H1 (cell line): Measurements from ENCODE around the gene TM9SF2. TPM values are rescaled to one million over a fixed set of nuclear protein-coding genes. Genes with fewer than 3 reads are reported as not detected.

Experiments used
- CTCF ChIA-PET: fragments of 300-600 bp; sonication (Branson Sonifier 250); formaldehyde crosslinking; loops from one replicate; lab custom pipeline; 2021; ENCODE audit not compliant: partially characterized antibody; lab: Charles Lee
- POLR2A ChIA-PET: fragments of 300-600 bp; sonication (Branson Sonifier 250); formaldehyde crosslinking; loops from one replicate; lab custom pipeline; 2021; ENCODE audit warnings: inconsistent platforms; ENCODE audit not compliant: partially characterized antibody; lab: Charles Lee
- DNase-seq, 2 experiments: peaks; one replicate each; pipeline versions ENCODE4 v3.0.0 to v3.0.0-alpha.2; 2010 to 2022; ENCODE audit warnings: low spot score in 2 of 2, low read depth in 1 of 2, mixed read lengths in 1 of 2
- FAIRE-seq: peaks from 2 replicates; lab custom pipeline; 2011; peaks lifted over from hg19 to GRCh38; lab: Jason Lieb, UNC
- H2AFZ ChIP-seq: 2 replicates; pipeline ENCODE4 v1.8.1; 2012; ENCODE audit warnings: low read length, inconsistent platforms
- H2AK5ac ChIP-seq: 2 replicates; pipeline ENCODE4 v1.6.1; 2013; ENCODE audit warnings: low read depth, low read length
- H2BK120ac ChIP-seq: replicated peaks from 2 replicates; pipeline ENCODE3; 2013; ENCODE audit warnings: low read depth, low read length, inconsistent platforms
- H2BK12ac ChIP-seq: 2 replicates; pipeline ENCODE4 v1.6.1; 2013; ENCODE audit warnings: low read depth, low read length
- H2BK15ac ChIP-seq: 2 replicates; pipeline ENCODE4 v1.6.1; 2013; ENCODE audit warnings: low read length
- H2BK20ac ChIP-seq: 2 replicates; pipeline ENCODE4 v1.6.1; 2013; ENCODE audit warnings: low read length
- H2BK5ac ChIP-seq: 2 replicates; pipeline ENCODE4 v1.6.1; 2013; ENCODE audit warnings: low read depth, low read length
- H3K14ac ChIP-seq: 2 replicates; pipeline ENCODE4 v1.6.1; 2013; ENCODE audit warnings: inconsistent platforms; ENCODE audit not compliant: insufficient read length
- H3K18ac ChIP-seq: 2 replicates; pipeline ENCODE4 v1.6.1; 2013; ENCODE audit warnings: low read length; ENCODE audit errors: extremely low read depth
- H3K23ac ChIP-seq: 2 replicates; pipeline ENCODE4 v1.6.1; 2013; ENCODE audit warnings: inconsistent platforms; ENCODE audit not compliant: insufficient read length
- H3K23me2 ChIP-seq: 2 replicates; pipeline ENCODE4 v1.6.1; 2013; ENCODE audit warnings: low read depth, low read length
- H3K27ac ChIP-seq: 2 replicates; pipeline ENCODE4 v1.6.1; 2011; ENCODE audit warnings: low read depth, low read length, inconsistent platforms
- H3K27me3 ChIP-seq, 4 experiments: replicated peaks in 1 of 4; 1 replicate in 1 of 4; 2 replicates in 3 of 4; pipeline versions ENCODE4 v1.6.1 to v1.8.1; 2011 to 2013; ENCODE audit warnings: low read length in 3 of 4, mild to moderate bottlenecking in 3 of 4, inconsistent platforms in 2 of 4, mixed read lengths in 2 of 4, moderate library complexity in 1 of 4; ENCODE audit not compliant: control insufficient read depth in 3 of 4, insufficient read depth in 3 of 4; ENCODE audit errors: extremely low read depth in 1 of 4
- H3K36me3 ChIP-seq, 4 experiments: 2 replicates each; pipeline versions ENCODE4 v1.6.1 to v1.8.1; 2011 to 2013; ENCODE audit warnings: mild to moderate bottlenecking in 4 of 4, low read length in 3 of 4, moderate library complexity in 2 of 4, control low read depth in 1 of 4, inconsistent platforms in 1 of 4; ENCODE audit not compliant: insufficient read depth in 4 of 4, control insufficient read depth in 2 of 4
- H3K4ac ChIP-seq: replicated peaks from 2 replicates; pipeline ENCODE3; 2013; ENCODE audit warnings: low read length, low read depth, mixed read lengths, inconsistent platforms; ENCODE audit not compliant: insufficient read length
- H3K4me1 ChIP-seq, 4 experiments: replicated peaks in 1 of 4; 1 replicate in 1 of 4; 2 replicates in 3 of 4; pipeline versions ENCODE4 v1.6.1 to v1.8.1; 2011 to 2013; ENCODE audit warnings: low read length in 3 of 4, inconsistent platforms in 2 of 4, mixed read lengths in 1 of 4; ENCODE audit not compliant: insufficient read depth in 4 of 4, control insufficient read depth in 3 of 4
- H3K4me2 ChIP-seq, 2 experiments: 2 replicates each; pipeline versions ENCODE4 v1.6.1 to v1.8.1; 2011 to 2013; ENCODE audit warnings: low read depth in 2 of 2, low read length in 2 of 2, control low read depth in 1 of 2, inconsistent platforms in 1 of 2, mild to moderate bottlenecking in 1 of 2; ENCODE audit not compliant: insufficient read depth in 1 of 2
- H3K4me3 ChIP-seq, 4 experiments: fragments of 200-600, 300-600 bp in 1 of 4; sonication (generic), shearing (Covaris generic), sonication (Bioruptor Twin) in 1 of 4; 2 replicates each; pipeline versions ENCODE4 v1.5.1 to v1.8.1; 2011 to 2016; ENCODE audit warnings: low read length in 4 of 4, low read depth in 3 of 4, control low read depth in 2 of 4, inconsistent platforms in 2 of 4, mild to moderate bottlenecking in 2 of 4, mixed read lengths in 1 of 4, moderate library complexity in 1 of 4; ENCODE audit not compliant: insufficient read depth in 2 of 4; ENCODE audit errors: extremely low read depth in 1 of 4
- H3K56ac ChIP-seq: replicated peaks from 2 replicates; pipeline ENCODE3; 2013; ENCODE audit warnings: low read depth, mild to moderate bottlenecking, mixed read lengths, low read length, inconsistent platforms; ENCODE audit not compliant: insufficient read length
- H3K79me1 ChIP-seq: 2 replicates; pipeline ENCODE4 v1.6.1; 2013; ENCODE audit warnings: low read depth, low read length, control low read depth
- H3K79me2 ChIP-seq, 2 experiments: 2 replicates each; pipeline versions ENCODE4 v1.6.1 to v1.8.1; 2012 to 2013; ENCODE audit warnings: low read length in 2 of 2, mild to moderate bottlenecking in 2 of 2, inconsistent platforms in 1 of 2; ENCODE audit not compliant: insufficient read depth in 2 of 2, control insufficient read depth in 1 of 2
- H3K9ac ChIP-seq, 4 experiments: replicated peaks in 1 of 4; 1 replicate in 1 of 4; 2 replicates in 3 of 4; pipeline versions ENCODE4 v1.6.1 to v1.8.1; 2011 to 2013; ENCODE audit warnings: low read depth in 3 of 4, low read length in 3 of 4, control low read depth in 2 of 4, mild to moderate bottlenecking in 2 of 4, moderate library complexity in 2 of 4, inconsistent platforms in 1 of 4; ENCODE audit errors: extremely low read depth in 1 of 4
- H3K9me3 ChIP-seq, 2 experiments: 2 replicates each; pipeline versions ENCODE4 v1.6.1 to v1.8.1; 2012 to 2013; ENCODE audit warnings: mild to moderate bottlenecking in 2 of 2, moderate library complexity in 2 of 2, control low read depth in 1 of 2, inconsistent platforms in 1 of 2, low read depth in 1 of 2, low read length in 1 of 2, mixed read lengths in 1 of 2; ENCODE audit not compliant: insufficient read depth in 2 of 2
- H4K20me1 ChIP-seq, 2 experiments: replicated peaks in 1 of 2; 2 replicates each; pipeline versions ENCODE3 to v1.8.1; 2011 to 2013; ENCODE audit warnings: inconsistent platforms in 2 of 2, low read length in 2 of 2, mild to moderate bottlenecking in 1 of 2; ENCODE audit not compliant: insufficient read depth in 2 of 2, control insufficient read depth in 1 of 2
- H4K5ac ChIP-seq: 2 replicates; pipeline ENCODE4 v1.6.1; 2013; ENCODE audit warnings: low read length, low read depth, mixed read lengths, inconsistent platforms; ENCODE audit not compliant: insufficient read length
- H4K8ac ChIP-seq: 2 replicates; pipeline ENCODE4 v1.8.0; 2013; ENCODE audit warnings: mild to moderate bottlenecking, moderate library complexity, low read length, inconsistent platforms; ENCODE audit not compliant: insufficient read depth; ENCODE audit errors: extremely low read depth
- H4K91ac ChIP-seq: replicated peaks from 2 replicates; pipeline ENCODE3; 2013; ENCODE audit warnings: low read length, mixed read lengths, inconsistent platforms; ENCODE audit not compliant: insufficient read length
- ASH2L ChIP-seq: fragments of 200-600, 300-600 bp; sonication (generic); IDR thresholded peaks from one replicate; pipeline ENCODE4 v1.7.1; 2017; ENCODE audit warnings: low read length
- BRCA1 ChIP-seq: IDR thresholded peaks from 2 replicates; pipeline ENCODE4 v1.6.1; 2012; ENCODE audit warnings: low read depth, low read length, improper control_type of control experiment
- CBX8 ChIP-seq: fragments of 300-800, 300-1000 bp; sonication (generic); IDR thresholded peaks from 2 replicates; pipeline ENCODE4 v1.7.1; 2016; ENCODE audit warnings: low read depth, low read length, borderline replicate concordance
- E2F6 ChIP-seq: IDR thresholded peaks from 2 replicates; pipeline ENCODE4 v1.6.1; 2012; ENCODE audit warnings: inconsistent platforms
- GABPA ChIP-seq: IDR thresholded peaks from 2 replicates; pipeline ENCODE4 v1.6.1; 2011; ENCODE audit warnings: mild to moderate bottlenecking, low read length, moderate library complexity, borderline replicate concordance; ENCODE audit not compliant: insufficient read depth
- MAX ChIP-seq: IDR thresholded peaks from 2 replicates; pipeline ENCODE4 v1.6.1; 2012; ENCODE audit warnings: inconsistent platforms
- NRF1 ChIP-seq: IDR thresholded peaks from 2 replicates; pipeline ENCODE4 v1.6.1; 2011; ENCODE audit warnings: mild to moderate bottlenecking, low read depth, low read length, improper control_type of control experiment
- POLR2AphosphoS5 ChIP-seq: IDR thresholded peaks from 2 replicates; pipeline ENCODE4 v1.6.1; 2011; ENCODE audit warnings: low read depth, low read length
- RXRA ChIP-seq: IDR thresholded peaks from 2 replicates; pipeline ENCODE4 v1.6.1; 2011; ENCODE audit warnings: low read depth, mild to moderate bottlenecking, low read length, moderate library complexity; ENCODE audit not compliant: insufficient read depth
- SIN3A ChIP-seq, 2 experiments: IDR thresholded peaks in 1 of 2; conservative IDR thresholded peaks in 1 of 2; 2 replicates each; pipeline ENCODE4 v1.6.1; 2011 to 2012; ENCODE audit warnings: low read length in 2 of 2, improper control_type of control experiment in 1 of 2, low read depth in 1 of 2, mild to moderate bottlenecking in 1 of 2
- WGBS, 2 experiments: shearing (Covaris generic) in 1 of 2; methylation state at CpG; one replicate each; pipeline versions ENCODE4 v1.1.6 to v1.1.7; 2013 to 2015; ENCODE audit warnings: low lambda C conversion rate in 2 of 2, mixed read lengths in 2 of 2, inconsistent platforms in 1 of 2, low coverage in 1 of 2, missing lambda C conversion rate in 1 of 2; ENCODE audit not compliant: insufficient replicate concordance in 2 of 2, insufficient coverage in 1 of 2, insufficient read length in 1 of 2; ENCODE audit errors: extremely low coverage in 1 of 2, missing lambda C conversion rate in 1 of 2; 5-methylcytosine and 5-hydroxymethylcytosine counted together
- polyA plus RNA-seq, 7 experiments: library from polyadenylated mRNA; depleted of rRNA in 3 of 7; stranded (reverse) in 5 of 7; unstranded in 2 of 7; fragments of >200 nt in 5 of 7; fragments of 200-250 nt in 2 of 7; gene quantifications; 1 replicate in 5 of 7; 2 replicates in 1 of 7; 4 replicates in 1 of 7; pipeline versions ENCODE4 v1.2.1 to v1.2.3, GENCODE V29; 2011 to 2013; ENCODE audit warnings: missing spikeins in 2 of 7, mixed read lengths in 2 of 7
- total RNA-seq: library from RNA; stranded (reverse); fragmentation: NEBNext Ultra II Directional; extraction: Animal tissue kit (Norgen Biotek cat#: 25700); gene quantifications from 2 replicates; pipeline ENCODE4 v1.2.1, GENCODE V29; 2021

TM9SF2 gene
- total and polyA plus RNA-seq, 2 of the 8 experiments (the other 6 are each of a cell fraction or from before 2014, with no cell fraction given), result 68.0 to 101 TPM

- no peak overlapping the region for H4K91ac ChIP-seq
- H3K56ac ChIP-seq, result no peak overlapping the region
- H2BK5ac ChIP-seq, result no peak overlapping the region
- CTCF ChIA-PET, result interaction anchor here (0.7 to 3.4 kb wide), 8 partner anchors 10 to 90 kb away, joined by 3 to 17 read pairs (median 4); no protein-coding TSS in a partner anchor
- H2AK5ac ChIP-seq, result no peak overlapping the region
- no peak overlapping the region for H2AFZ ChIP-seq
- H3K4me1 ChIP-seq, result no peaks in the 10 kb centered on the region
- FAIRE-seq, result no peak
- no peak overlapping the region for H4K5ac ChIP-seq
- TF ChIP-seq SIN3A (conservative IDR thresholded peaks at IDR 0.05 in 1 of 2, IDR thresholded peaks at IDR 0.05 in 1 of 2; ENCODE audit: low read depth in 1 of 2, low read length in 2 of 2) (no peak), ASH2L (no peak), BRCA1 (no peak), CBX8 (no peak), POLR2AphosphoS5 (no peak), RXRA (no peak), MAX (no peak), GABPA (no peak), NRF1 (no peak), E2F6 (no peak)
- TF ChIP-seq, all 59 proteins: peak for 0
- Histone ChIP-seq H3K4me3 (no peak overlapping the region), H2BK120ac (no peak overlapping the region), H4K8ac (no peak overlapping the region), H3K4me2 (no peak overlapping the region), H3K79me2 (peaks cover 4 to 51% of the 10 kb centered on the region in 2 experiments; a peak in 3 of 4 replicates), H3K9ac (no peak overlapping the region), H3K18ac (no peak overlapping the region), H3K27me3 (no peaks in the 10 kb centered on the region), H3K27ac (no peak overlapping the region), H3K79me1 (peaks cover 8% of the 10 kb centered on the region; the same call in 1 of the 2 replicates), H2BK12ac (no peak overlapping the region), H2BK15ac (no peak overlapping the region), H3K14ac (no peak overlapping the region), H3K4ac (no peak overlapping the region), H4K20me1 (peaks cover 0 to 3% of the 10 kb centered on the region in 2 experiments), H3K23ac (no peak overlapping the region), H3K9me3 (no peaks in the 10 kb centered on the region), H2BK20ac (no peak overlapping the region), H3K36me3 (peaks cover 1 to 18% (median 11%) of the 10 kb centered on the region in 4 experiments; a peak in 5 of 8 replicates), H3K23me2 (no peaks in the 10 kb centered on the region)
- POLR2A ChIA-PET, result interaction anchor here (1.2 to 1.5 kb wide), 2 partner anchors 9 to 14 kb away, joined by 3 to 4 read pairs; no protein-coding TSS in a partner anchor
- WGBS, 2 experiments, result 91% methylated on average over 5 of the region's 5 CpGs; no CpG with 5 or more reads in 1 of the 2 experiments
- DNase-seq, result no peak
These were observed 15.1 kb downstream of the TM9SF2 start for GRCh38 chr13:99516153-99516929.
